HG03025 (cell line): ENCODE data around the gene DEAF1.

Source experiments
- ATAC-seq: cut with Tn5 transposase; IDR thresholded peaks from one replicate; pipeline ENCODE4 v1.9.1; 2021; ENCODE audit warnings: mild to moderate bottlenecking, moderate library complexity; ENCODE audit not compliant: unreplicated experiment, low FRiP score

Gene DEAF1

DNA sequence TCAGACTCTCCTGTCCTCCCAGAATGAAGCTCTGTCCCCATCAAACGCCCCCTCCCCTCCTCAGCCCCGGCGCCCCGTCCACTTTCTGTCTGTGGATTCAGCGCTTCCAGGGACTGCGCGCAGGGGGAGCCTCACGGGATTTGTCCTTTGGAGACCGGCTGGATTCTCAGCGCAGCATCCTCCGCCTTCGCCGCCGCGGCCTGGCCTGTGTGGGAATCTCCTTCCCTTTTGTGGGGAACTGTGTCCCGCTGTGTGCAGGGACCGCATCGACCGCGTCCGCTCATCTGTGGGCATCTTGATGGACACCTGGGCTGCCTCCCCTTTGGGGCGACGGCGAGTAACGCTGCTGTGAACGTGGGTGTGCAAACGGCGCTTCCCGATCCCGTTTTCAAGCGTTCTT lies 67.0 kb downstream of the DEAF1 start:
- no peak for ATAC-seq

DNA sequence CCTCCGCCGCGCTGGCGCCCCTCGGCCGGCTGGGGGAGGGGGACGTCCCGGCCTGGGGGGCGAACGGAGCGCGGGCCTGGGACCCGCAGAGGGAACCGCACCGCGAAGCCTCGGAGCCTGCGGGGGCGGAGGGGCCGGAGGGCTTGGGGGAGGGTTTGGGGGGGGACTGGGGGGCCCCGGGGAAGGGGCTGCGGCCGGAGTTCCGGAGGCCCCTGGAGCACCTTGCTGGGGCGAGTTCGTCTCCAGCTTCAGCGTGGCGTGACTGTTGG lies 67.8 kb downstream of the DEAF1 start:
- no peak for ATAC-seq

DNA sequence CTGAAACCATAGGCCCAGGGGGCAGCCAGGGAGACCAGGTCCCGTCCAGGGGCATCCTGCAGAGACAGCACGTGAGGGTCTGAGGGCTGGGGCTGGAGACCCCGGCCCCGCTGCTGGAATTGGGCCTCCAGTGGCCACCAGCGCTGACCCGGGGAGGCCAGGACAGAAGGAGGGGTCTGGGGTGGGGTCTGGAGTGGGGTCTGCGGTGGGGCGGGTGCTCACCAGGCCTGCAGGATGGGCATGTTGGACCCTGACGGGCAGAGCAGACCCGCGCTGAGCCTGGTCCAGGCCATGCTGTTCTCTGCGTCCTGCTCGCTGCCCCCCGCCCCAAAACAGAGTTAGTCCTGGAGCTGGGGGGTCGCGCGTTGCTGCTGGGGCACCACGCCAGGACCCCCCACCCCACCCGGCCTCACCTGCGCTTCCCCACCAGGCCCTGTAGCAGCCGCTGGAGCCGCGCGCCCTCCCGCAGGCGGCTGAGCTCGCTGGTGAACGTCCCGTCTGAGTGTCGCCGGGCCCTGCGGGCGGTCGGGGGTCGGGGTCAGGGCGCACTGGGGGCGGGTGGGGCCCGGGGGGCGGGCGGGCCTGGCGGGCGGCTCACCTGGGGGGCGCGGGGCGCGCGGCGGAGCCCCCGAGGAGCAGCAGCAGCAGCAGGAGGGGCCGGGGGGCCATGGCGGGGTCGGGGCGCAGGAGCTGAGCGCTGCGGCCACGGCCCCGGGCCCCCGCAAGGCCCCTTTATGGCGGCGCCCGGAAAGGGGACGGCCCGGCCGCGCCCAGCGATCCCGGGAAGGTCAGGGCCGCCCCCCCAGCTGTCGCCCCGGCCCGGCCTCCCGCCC lies 68.3 kb downstream of the DEAF1 start, which contains the start of gene SCT:
Gene SCT, minus strand, starts transcription at position 707 of the 833 bp plus-strand sequence. Its CDS starts 38 bp downstream, at position 669.
- ATAC-seq = no peak

DNA sequence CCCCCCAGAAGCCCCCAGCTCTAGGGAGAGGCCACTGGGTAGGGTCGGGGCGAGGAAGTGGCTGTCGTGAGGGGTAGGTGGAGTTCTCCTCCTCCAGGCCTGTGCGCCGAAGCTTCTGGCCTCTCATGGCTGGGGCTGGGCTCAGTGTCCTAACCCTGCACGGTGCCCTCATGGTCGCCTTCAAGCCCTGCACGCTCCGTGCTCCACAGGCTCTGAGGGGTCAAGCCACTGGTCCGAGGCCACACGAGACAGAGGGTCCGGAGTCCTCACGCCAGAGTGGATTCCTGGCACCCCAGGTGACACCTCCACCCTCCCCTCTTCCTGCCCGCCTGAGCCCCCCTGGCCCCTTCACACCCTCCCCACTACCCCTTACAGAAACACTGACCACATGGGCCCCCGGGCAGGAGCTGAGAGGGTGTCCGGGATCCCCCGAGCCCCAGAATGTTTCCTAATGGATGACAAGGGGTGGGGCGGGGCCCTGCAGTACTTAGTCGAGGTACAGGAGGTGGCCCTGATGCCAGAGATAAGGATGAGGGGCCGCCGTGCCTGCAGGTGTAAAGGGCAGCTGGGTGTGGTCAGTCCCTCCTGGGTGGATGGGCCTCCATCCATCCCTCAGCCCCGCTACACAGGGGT lies 69.3 kb downstream of the DEAF1 start:
- ATAC-seq = no peak

DNA sequence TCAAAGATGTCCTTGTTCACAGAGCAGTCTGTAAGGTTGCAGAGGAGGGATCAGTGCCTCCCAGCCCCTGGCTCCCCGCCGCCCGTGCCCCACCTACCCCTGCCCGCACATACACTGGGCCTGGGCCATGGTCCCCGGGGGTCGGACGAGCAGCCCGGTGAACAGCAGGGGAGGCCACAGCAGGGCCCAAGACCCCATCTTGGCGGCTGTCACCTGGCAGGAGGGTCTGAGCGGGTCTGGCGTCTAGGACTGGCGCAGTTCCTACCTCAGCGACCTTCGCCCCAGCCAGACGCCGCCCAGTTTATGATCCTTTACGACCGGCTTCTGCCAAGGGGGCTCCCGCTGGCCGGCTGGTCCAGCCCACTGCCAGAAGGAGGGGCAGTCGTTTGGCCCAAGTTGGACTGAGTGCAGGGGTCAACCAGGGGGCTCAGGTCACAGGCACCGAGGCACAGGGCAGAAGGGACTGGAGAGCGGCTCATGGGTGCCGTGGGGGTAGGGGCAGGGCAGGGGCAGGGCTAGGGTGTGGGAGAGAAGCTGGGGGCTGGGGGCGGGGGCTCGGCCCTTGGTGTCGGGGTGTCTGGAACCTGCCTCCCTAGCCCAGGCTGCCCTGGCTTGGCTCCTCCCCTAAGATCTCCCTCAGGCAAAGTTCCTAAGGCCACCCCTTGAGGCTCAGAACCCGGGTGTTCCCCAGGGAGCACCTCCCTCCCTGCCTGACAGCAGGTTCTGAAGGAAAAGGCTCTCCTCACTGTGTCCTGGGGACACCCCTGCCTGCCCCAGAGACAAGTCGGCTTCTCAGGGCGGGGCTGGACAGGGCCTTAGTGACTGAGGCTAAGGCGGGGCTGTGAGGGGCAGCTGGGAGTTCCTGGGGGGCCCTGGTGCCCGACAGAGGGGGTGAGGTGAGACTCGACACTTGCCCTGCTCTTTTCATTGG lies 70.1 kb downstream of the DEAF1 start, which contains the start of gene CDHR5:
Gene CDHR5, minus strand, starts transcription at position 251 of the 931 bp plus-strand sequence. Its CDS starts 53 bp downstream, at position 198.
- no peak for ATAC-seq

DNA sequence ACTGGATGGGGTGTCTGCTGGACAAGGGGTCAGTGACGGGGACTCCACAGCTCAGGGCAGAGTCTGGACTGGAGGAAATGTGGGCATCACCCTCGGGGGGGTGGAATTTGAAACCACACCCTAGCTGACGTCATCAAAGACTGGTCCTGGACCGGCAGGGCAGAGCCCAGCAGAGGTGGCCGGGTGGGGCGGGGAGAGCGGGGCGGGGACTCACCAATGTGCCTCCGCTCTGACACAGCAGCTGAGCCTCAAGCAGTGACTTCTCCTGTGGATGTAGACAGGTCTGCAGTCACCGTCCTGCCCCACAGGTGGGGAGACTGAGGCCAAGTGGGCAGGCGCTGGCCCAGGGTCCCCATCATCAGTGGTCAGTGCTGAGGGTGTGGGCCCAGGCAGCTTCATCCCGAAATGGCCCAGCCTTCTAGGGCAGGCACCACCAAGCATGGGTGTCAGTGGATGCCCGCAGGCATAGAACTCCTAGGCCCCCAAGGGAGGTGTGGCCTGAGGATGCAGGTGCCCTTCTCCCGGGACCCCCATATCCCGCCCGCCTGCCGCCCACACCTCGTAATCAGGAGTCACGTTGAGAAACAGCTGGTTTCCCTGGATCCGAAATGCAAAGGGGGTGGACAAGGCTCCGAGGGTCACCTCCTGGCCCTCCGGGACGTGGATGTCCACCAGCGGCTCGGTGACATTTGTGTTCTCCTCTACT lies 70.9 kb downstream of the DEAF1 start:
- ATAC-seq = no peak

DNA sequence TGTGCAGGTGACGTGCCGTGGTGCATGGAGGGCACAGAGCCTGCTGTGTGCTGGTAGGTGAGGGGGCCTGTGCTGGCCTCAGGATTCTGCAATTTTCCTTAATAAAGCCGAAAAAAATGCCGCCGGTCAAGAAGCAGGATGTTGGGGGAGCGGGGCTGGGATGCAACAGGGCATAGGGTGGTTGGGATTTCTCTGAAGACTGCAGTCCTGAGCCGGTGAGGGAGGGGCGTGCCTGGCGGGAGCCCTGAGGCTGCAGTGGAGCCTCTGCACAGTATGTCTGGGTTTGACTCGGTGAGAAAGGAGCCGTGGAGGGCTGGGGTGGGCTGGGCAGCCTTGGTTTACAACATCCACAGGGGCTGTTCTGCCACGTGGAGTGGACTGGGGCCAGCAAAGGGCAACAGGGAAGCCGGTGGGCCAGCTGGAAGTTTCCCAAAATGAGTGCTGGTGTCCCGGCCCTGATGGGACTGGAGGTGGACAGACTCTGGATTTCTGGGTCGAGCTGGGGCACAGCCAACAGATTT lies 71.6 kb downstream of the DEAF1 start:
- ATAC-seq = no peak

DNA sequence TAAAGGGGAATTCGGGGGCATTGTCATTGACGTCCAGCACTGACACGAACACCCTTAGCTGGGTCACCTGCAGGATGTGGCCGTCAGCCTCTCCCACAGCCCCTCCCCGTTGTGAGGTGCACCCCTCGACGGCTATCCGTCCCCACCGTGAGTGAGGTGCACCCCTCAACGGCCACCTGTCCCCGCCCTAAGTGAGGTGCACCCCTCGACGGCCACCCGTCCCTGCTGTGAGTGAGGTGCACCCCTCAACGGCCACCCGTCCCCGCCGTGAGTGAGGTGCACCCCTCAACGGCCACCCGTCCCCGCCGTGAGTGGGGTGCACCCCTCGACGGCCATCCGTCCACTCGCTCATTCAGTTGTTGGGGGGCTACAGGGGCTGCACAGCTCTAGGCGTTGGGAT lies 73.2 kb downstream of the DEAF1 start:
- ATAC-seq = no peak

DNA sequence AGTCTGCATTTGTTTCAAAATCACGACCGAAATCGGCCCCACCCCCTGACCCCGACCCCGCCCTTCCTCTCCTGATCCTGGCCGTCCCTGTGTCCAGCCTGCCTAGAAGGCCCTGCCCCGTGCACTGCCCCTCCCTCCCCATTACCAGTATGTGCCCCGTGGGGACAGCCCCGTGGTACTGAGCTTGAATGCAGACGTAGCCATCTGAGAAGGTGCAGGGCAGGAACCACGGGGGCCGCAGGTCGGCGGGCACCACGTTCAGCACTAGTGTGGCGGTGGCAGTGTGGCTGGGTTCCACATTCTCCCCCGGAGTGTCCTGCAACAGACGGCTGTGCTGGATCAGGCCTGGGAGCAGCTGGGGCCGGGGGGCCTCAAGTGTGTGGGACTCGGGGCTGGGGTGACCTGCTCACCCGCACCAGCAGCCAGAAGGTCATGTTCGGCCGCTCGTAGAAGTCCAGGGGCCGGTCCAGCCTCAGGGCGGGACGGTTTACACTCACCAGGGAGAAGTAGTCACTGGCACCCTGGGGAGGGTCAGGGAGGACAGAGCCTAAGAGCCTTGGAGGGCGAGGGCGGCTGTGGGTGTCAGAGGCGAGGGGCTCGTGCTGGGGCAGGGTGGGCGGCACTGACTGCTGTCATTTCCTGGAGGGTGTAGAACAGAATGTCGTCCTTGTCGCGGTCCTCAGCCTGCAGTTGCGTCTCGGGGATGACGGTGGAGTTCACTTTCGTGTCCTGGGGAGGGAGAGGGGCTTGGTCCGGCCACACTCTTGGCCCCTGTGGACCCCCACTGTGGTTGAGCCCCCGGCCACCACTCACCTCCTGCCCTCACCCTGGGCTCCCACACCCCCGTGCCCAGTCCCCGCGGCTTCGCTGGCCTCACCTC lies 73.8 kb downstream of the DEAF1 start:
- no peak for ATAC-seq

DNA sequence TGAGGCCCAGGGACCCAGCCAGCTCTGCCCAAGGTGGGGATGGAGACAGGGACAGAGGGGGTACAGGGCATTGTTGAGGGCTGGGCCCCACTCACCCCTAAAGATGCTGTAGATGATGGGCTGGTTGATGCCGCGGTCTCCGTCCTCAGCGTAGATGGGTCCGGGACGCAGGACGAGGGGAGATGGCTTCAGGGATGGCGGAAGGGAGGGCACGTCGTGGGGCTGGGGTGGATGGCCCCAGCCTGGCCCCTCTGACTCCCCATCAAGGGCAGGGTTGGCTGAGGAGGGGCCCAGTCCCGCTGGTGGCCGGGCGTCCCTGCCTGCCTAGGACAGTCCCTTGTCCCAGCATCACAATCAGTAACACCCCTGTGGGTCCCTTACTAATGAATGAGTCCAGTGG lies 74.8 kb downstream of the DEAF1 start:
- no peak for ATAC-seq

DNA sequence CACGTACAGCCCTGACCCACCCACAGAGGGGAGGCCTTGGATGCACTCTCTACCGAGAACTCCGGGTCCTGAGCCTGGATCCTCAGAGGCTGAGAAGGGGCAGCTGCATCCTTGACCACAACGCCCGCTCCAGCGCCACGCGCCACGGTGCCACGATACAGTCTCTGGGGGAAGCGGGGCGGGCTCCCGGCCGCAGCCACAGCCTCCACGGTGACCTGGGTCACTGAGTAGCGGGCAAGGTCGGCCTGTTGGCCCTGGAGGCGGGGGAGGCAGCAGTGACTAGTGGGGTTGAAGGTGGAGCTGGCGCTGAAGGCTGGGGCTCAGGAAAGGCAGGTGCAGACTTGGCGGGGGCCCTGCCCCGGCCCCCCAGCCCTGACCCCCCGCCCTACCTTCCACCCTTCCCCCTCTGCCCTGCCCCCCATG lies 75.4 kb downstream of the DEAF1 start:
- ATAC-seq = no peak

DNA sequence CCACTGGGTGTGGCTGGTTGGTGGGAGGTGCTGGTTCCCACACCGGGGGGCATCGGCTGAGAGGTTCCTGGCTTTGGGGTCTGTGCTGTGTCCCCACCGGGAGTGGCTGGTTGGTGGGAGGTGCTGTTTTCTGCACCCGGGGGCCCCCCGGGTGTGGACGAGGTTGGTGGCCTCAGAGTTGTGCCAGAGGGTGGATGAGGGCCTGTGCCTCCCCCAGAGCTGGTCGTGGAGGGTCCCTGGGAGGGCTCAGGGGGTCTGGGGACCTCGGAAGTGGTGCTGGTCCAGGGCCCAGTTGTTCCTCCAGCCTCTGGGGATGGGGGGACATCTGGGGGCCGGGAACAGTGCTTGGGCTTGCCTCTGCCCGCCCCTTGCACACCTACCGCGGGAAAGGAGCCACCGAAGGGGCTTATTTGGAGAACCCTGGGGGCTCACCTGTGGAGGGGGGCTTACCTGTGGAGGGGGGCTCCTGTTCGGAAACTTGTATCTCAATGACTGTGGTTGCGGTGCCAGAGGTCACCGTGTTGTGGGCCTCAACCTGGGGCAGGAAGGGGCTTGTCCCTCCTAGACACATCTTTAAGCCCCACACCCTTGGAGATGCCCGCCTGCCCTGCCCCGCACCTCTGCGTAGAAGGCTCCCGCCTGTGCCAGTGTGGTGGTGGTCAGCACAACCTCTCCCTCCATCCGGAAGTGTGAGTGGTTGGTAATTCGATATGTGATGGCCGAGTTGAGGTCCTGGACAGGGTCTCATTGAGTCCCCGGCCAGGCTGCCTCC lies 76.0 kb downstream of the DEAF1 start:
- no peak for ATAC-seq

DNA sequence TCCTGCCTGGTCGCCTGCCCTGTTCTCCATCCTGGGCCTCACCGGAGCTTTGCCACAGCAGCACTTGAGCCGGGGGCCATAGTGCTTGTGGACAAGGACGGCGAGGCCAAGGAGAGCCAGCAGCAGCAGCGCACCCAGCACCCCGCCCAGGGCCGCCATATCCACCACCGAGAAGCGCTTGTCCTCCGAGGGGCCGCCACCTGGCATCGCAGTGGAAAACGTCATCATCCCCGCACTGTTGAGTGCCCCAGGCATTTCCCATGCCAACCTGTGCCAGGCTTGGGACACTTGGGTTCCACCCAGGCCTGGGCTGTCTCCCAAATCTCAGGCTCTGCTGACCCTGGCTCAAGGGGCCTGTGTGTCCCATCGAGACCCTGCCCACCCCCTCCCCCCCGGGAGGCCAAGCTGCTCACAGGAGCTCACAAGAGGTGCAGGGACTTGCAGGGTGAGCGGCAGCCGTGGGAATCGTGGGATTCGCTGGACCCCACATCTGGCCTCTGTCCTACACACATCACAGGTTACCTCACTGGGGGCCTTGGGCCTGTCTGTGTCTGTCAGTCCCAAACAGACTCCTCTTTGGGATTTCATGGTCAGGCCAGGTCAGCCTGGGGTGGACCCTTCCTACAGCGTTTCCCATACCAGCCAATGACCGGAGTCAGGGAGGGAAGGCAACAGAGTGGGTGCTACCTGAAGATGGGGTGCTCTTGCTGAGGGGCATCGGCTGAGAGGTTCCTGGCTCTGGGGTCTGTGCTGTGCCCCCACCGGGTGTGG lies 76.9 kb downstream of the DEAF1 start:
- no peak for ATAC-seq

DNA sequence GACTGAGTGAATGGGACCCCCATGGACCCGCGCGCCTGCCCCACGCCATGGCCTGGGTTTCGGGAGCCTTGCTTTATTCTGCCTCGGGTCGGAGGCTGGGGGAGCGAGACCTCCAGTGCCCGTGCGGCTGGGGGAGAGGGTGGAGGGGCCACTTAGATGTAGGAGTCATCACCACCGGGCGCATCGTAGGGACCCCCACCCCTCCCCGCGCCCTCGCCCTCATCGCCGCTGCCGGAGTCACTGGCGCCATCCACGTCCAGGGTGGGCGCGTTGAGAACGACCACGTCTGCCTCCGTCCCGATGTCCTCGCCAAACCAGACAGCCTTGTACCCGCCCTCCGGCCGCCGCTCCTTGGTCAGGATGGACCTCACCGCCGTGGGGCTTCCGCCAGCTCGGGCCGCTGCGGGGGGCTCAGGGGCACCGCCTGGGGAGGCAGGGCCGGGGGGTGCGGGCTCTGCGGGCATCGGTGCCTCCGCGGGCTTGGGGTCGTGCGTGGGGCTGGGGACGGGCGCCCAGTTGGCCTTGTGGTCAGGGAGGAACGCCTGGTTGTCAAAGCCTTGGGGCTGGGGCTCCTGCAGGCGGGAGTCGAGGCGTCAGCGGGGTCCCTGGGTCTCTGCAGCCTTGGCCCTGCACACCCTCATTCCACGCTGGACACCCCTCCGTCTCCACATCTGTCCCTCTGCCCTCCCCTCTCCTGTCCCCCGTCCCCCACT lies 77.7 kb downstream of the DEAF1 start:
- no peak for ATAC-seq

DNA sequence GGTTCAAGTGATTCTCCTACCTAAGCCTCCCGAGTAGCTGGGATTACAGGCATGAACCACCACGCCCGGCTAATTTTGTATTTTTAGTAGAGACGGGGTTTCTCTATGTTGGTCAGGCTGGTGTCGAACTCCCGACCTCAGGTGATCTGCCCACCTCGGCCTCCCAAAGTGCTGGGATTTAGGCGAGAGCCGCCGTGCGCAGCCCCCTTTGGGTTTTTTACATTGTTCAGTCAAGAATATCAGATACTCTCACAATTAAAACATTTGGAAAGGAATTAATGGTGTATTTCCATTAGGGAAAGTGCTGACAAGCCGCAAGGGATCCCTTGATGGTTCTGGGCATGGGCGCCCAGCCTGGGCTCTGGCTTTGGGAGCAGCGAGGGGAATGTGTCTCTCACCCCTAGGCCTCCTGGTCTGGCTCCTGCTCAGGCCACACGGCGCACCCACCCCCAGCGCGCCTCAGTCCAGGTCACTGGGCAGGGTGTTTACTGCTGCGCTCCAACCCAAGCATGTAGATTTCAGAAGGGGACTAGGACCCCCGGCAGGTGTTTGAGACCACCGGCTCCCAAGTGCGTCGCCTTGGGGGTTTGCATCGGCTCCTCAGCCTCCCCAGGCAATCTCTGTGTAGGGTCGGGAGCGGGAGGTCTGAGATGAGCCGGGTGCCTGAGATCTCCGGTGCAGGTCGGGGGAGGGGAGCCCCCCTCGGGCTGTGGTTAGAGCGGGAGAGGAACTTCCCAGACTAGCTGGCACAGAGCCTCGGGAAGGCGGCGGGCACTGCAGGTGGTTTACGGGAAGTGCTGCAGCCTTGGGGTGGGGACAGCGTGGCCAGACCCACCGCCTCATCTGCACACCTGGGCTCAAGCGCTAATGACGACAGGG lies 78.5 kb downstream of the DEAF1 start:
- ATAC-seq = no peak
